HEK293 (cell line): ENCODE results near the gene HAUS8.
A peak's percentile ranks its signal among the peaks of the same experiment; 100 is the strongest.
"Not testable (repeated sequence)": the region's sequence is repeated elsewhere in the genome, so short reads cannot be mapped to it uniquely, and the experiment has no call there.

Experiments used
- CTCF ChIA-PET: fragments of 350-600 bp; formaldehyde crosslinking; extraction: SDS; loops from one replicate; lab custom pipeline; 2021; ENCODE audit warnings: antibody characterized with exemption; lab: Yijun Ruan, JAX
- POLR2A ChIA-PET: fragments of 300-600 bp; formaldehyde crosslinking; extraction: SDS; loops from one replicate; lab custom pipeline; 2020; ENCODE audit warnings: antibody characterized with exemption, inconsistent platforms; lab: Yijun Ruan, JAX
- H3K27ac ChIP-seq: fragments of 200-500 bp; sonication (Bioruptor generic); 2 replicates; pipeline ENCODE4 v1.5.1; 2014; ENCODE audit warnings: low read depth, low read length, control low read depth, inconsistent platforms; ENCODE audit errors: extremely low read depth
- H3K36me3 ChIP-seq, 2 experiments: fragments of 200-500 bp in 1 of 2; sonication (Bioruptor generic) in 1 of 2; 1 replicate in 1 of 2; 2 replicates in 1 of 2; pipeline ENCODE4 v1.5.1; 2014 to 2017; ENCODE audit warnings: inconsistent platforms in 2 of 2, low read length in 2 of 2; ENCODE audit not compliant: control insufficient read depth in 2 of 2, insufficient read depth in 1 of 2
- H3K4me1 ChIP-seq: fragments of 200-500 bp; sonication (Bioruptor generic); 2 replicates; pipeline ENCODE4 v1.5.1; 2014; ENCODE audit warnings: mild to moderate bottlenecking, low read length, inconsistent platforms; ENCODE audit not compliant: control insufficient read depth, insufficient read depth
- H3K4me3 ChIP-seq: 2 replicates; pipeline ENCODE4 v1.5.1; 2011; ENCODE audit warnings: low read depth, mild to moderate bottlenecking, control low read depth, low read length, moderate library complexity
- H3K9me3 ChIP-seq: fragments of 200-500 bp; sonication (Bioruptor generic); 2 replicates; pipeline ENCODE4 v1.5.1; 2014; ENCODE audit warnings: low read depth, low read length, inconsistent platforms; ENCODE audit not compliant: control insufficient read depth, insufficient read depth
- YY1 ChIP-seq: fragments of 450-650 bp; formaldehyde crosslinking; IDR thresholded peaks from 2 replicates; pipeline ENCODE4 v1.5.1; 2018; ENCODE audit warnings: missing biosample characterization, missing genetic modification characterization
- ZBTB49 ChIP-seq: fragments of 450-650 bp; formaldehyde crosslinking; IDR thresholded peaks from 2 replicates; pipeline ENCODE4 v1.5.1; 2016; ENCODE audit warnings: missing biosample characterization, missing genetic modification characterization, low read depth
- ZBTB7A ChIP-seq: fragments of 450-650 bp; formaldehyde crosslinking; IDR thresholded peaks from 2 replicates; pipeline ENCODE4 v1.5.1; 2016; ENCODE audit warnings: low read depth, missing biosample characterization, missing genetic modification characterization
- ZFHX2 ChIP-seq: fragments of 450-650 bp; formaldehyde crosslinking; conservative IDR thresholded peaks from 2 replicates; pipeline ENCODE4 v1.5.1; 2016; ENCODE audit warnings: missing biosample characterization, missing genetic modification characterization
- ZFP69B ChIP-seq: fragments of 450-650 bp; formaldehyde crosslinking; IDR thresholded peaks from 2 replicates; pipeline ENCODE4 v1.5.1; 2016; ENCODE audit warnings: missing biosample characterization, missing genetic modification characterization
- ZNF140 ChIP-seq: fragments of 450-650 bp; formaldehyde crosslinking; IDR thresholded peaks from 2 replicates; pipeline ENCODE4 v1.5.1; 2016; ENCODE audit warnings: missing biosample characterization, missing genetic modification characterization
- ZNF175 ChIP-seq: fragments of 450-650 bp; formaldehyde crosslinking; IDR thresholded peaks from 2 replicates; pipeline ENCODE4 v1.5.1; 2016; ENCODE audit warnings: missing biosample characterization, missing genetic modification characterization
- ZNF311 ChIP-seq: fragments of 450-650 bp; formaldehyde crosslinking; IDR thresholded peaks from 2 replicates; pipeline ENCODE4 v1.5.1; 2017; ENCODE audit warnings: missing biosample characterization, missing genetic modification characterization, borderline replicate concordance
- ZNF391 ChIP-seq: fragments of 450-650 bp; formaldehyde crosslinking; IDR thresholded peaks from 2 replicates; pipeline ENCODE4 v1.5.1; 2016; ENCODE audit warnings: low read depth, missing biosample characterization, missing genetic modification characterization, borderline replicate concordance
- ZNF404 ChIP-seq: fragments of 450-650 bp; formaldehyde crosslinking; IDR thresholded peaks from 2 replicates; pipeline ENCODE4 v1.5.1; 2017; ENCODE audit warnings: missing biosample characterization, missing genetic modification characterization
- ZNF426 ChIP-seq: fragments of 450-650 bp; formaldehyde crosslinking; IDR thresholded peaks from 2 replicates; pipeline ENCODE4 v1.5.1; 2017; ENCODE audit warnings: missing biosample characterization, missing genetic modification characterization, mild to moderate bottlenecking, inconsistent platforms, moderate library complexity
- ZNF560 ChIP-seq: fragments of 450-650 bp; formaldehyde crosslinking; IDR thresholded peaks from 2 replicates; pipeline ENCODE4 v1.5.1; 2017; ENCODE audit warnings: missing biosample characterization, missing genetic modification characterization, borderline replicate concordance
- ZNF585B ChIP-seq: fragments of 450-650 bp; formaldehyde crosslinking; IDR thresholded peaks from 2 replicates; pipeline ENCODE4 v1.5.1; 2016; ENCODE audit warnings: missing biosample characterization, missing genetic modification characterization
- ZNF747 ChIP-seq: fragments of 450-650 bp; formaldehyde crosslinking; IDR thresholded peaks from 2 replicates; pipeline ENCODE4 v1.5.1; 2016; ENCODE audit warnings: missing biosample characterization, missing genetic modification characterization
- ZNF837 ChIP-seq: fragments of 450-650 bp; formaldehyde crosslinking; IDR thresholded peaks from 2 replicates; pipeline ENCODE4 v1.5.1; 2016; ENCODE audit warnings: missing biosample characterization, missing genetic modification characterization
- ZSCAN30 ChIP-seq: fragments of 450-650 bp; IDR thresholded peaks from 2 replicates; pipeline ENCODE4 v1.5.1; 2018; ENCODE audit warnings: missing biosample characterization, mild to moderate bottlenecking, missing genetic modification characterization, moderate library complexity
- TF ChIP-seq, protein P1 (sequence below): fragments of 450-650 bp; formaldehyde crosslinking; IDR thresholded peaks from 2 replicates; pipeline ENCODE4 v1.5.1; 2016; ENCODE audit warnings: missing biosample characterization, missing genetic modification characterization
- TF ChIP-seq, protein P2 (sequence below): fragments of 450-650 bp; formaldehyde crosslinking; IDR thresholded peaks from 2 replicates; pipeline ENCODE4 v1.5.1; 2016; ENCODE audit warnings: missing biosample characterization, missing genetic modification characterization

Gene HAUS8

DNA sequence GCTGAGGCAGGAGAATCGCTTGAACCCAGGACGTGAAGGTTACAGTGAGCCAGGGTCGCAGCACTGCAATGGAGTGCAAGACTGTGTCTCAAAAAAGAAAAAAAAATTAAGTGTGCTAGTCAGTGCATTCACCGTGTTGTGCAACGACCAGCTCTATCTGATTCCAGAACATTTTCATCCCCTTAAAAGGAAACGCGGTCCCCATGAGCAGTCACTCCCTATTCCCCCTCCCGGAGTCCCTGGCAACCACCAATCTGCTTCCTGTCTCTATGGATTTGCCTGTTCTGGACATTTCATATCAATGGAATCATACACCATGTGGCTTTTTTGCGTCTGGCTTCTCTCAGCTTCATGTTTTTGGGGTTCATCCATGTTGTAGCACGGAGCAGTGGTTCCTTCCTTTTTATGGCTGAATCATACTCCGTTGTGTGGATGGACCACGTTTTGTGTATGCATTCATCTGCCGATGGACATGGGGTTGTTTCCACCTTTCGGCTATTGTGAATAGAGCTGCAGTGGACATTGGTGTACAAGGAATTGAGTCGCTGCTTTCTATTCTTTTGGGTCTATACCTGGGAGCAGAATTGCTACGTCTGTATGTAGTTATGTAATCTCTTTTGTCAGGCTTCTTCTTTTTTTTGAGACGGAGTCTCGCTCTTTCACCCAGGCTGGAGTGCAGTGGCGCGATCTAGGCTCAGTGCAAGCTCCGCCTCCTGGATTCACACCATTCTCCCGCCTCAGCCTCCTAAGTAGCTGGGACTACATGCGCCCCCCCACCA lies 20.1 kb upstream of the HAUS8 start:
- H3K4me1 ChIP-seq = no peaks in the 10 kb centered on the region
- no peaks in the 10 kb centered on the region for H3K9me3 ChIP-seq
- H3K36me3 ChIP-seq = no peaks in the 10 kb centered on the region; a peak in 1 of 3 replicates
- ChIA-PET POLR2A (no interaction called here), CTCF (interaction anchor here (0.6 kb wide), 1 partner anchor 38 kb away, joined by 3 read pairs; no protein-coding TSS in a partner anchor)
- H3K27ac ChIP-seq = no peak overlapping the region
- no peak for TF ChIP-seq ZBTB7A (tag by site-specific recombination)
- peak; percentile 99 for TF ChIP-seq ZNF140 (tag by site-specific recombination)
- no peak overlapping the region for H3K4me3 ChIP-seq

DNA sequence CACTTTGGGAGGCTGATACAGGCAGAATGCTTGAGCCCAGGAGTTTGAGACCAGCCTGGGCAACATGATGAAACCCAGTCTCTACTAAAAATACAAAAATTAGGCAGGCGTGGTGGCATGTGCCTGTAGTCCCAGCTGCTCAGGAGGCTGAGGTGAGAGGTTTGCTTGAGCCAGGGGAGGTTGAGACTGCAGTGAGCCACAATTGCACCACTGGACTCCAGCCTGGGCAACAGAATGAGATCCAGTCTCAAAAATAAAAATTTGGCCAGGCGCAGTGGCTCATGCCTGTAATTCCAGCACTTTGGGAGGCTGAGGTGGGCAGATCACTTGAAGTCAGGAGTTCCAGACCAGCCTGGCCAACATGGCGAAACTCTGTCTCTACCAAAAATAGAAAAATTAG lies 19.4 kb upstream of the HAUS8 start:
- H3K4me1 ChIP-seq, H3K27ac ChIP-seq, POLR2A ChIA-PET, H3K4me3 ChIP-seq, H3K36me3 ChIP-seq, H3K9me3 ChIP-seq: not testable (repeated sequence)
- CTCF ChIA-PET = interaction anchor here (0.6 kb wide), 1 partner anchor 37 kb away, joined by 3 read pairs; no protein-coding TSS in a partner anchor

DNA sequence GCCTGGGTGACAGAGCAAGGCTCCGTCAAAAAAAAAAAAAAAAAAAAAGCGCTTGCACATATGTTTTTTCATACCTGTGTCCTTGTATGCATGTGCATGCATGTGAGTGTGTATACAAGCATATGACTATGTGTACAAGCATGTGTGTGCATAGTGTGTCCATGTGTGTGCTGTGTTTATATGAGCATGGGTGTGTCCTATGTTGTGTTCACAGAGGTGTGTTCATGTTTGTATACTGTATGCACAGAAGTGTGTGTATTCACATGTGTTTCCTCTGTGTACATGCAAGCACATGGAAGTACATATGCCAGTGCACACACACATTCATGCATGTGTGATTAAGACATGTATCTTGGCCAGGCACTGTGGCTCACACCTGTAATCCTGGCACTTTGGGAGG lies 17.4 kb upstream of the HAUS8 start:
- Histone ChIP-seq H3K4me3 (no peak overlapping the region), H3K9me3 (no peaks in the 10 kb centered on the region), H3K27ac (no peak overlapping the region), H3K4me1 (no peaks in the 10 kb centered on the region), H3K36me3 (no peaks in the 10 kb centered on the region)
- POLR2A ChIA-PET = interaction anchor here (0.6 kb wide), 1 partner anchor 143 kb away, joined by 6 read pairs; no protein-coding TSS in a partner anchor
- TF ChIP-seq ZNF747 (no peak), YY1 (no peak), ZNF311 (no peak), ZFP69B (tag by site-specific recombination) (no peak), ZNF404 (tag by site-specific recombination) (no peak), ZBTB49 (tag by site-specific recombination) (no peak), ZNF560 (tag by site-specific recombination) (no peak), ZNF391 (no peak), ZNF585B (tag by site-specific recombination) (no peak), ZNF175 (tag by site-specific recombination) (no peak), ZFHX2 (tag by site-specific recombination) (no peak), ZSCAN30 (tag by site-specific recombination) (no peak), ZNF837 (no peak), ZNF426 (tag by site-specific recombination) (no peak)
- TF ChIP-seq, protein P1, sequence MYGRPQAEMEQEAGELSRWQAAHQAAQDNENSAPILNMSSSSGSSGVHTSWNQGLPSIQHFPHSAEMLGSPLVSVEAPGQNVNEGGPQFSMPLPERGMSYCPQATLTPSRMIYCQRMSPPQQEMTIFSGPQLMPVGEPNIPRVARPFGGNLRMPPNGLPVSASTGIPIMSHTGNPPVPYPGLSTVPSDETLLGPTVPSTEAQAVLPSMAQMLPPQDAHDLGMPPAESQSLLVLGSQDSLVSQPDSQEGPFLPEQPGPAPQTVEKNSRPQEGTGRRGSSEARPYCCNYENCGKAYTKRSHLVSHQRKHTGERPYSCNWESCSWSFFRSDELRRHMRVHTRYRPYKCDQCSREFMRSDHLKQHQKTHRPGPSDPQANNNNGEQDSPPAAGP (tag by site-specific recombination) = no peak
- TF ChIP-seq, protein P2, sequence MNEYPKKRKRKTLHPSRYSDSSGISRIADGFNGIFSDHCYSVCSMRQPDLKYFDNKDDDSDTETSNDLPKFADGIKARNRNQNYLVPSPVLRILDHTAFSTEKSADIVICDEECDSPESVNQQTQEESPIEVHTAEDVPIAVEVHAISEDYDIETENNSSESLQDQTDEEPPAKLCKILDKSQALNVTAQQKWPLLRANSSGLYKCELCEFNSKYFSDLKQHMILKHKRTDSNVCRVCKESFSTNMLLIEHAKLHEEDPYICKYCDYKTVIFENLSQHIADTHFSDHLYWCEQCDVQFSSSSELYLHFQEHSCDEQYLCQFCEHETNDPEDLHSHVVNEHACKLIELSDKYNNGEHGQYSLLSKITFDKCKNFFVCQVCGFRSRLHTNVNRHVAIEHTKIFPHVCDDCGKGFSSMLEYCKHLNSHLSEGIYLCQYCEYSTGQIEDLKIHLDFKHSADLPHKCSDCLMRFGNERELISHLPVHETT (tag by site-specific recombination) = no peak
- CTCF ChIA-PET = no interaction called here
